K562 (cell line): ENCODE measurements around the gene SYNCRIP. TPM values are rescaled to one million over a fixed set of nuclear protein-coding genes. Genes with fewer than 3 reads are reported as not detected.
A peak's percentile ranks its signal among the peaks of the same experiment; 100 is the strongest.

Experiments
- BCOR ChIP-seq: fragments of 450-650 bp; IDR thresholded peaks from 2 replicates; pipeline ENCODE4 v1.6.1; 2016
- BRD9 ChIP-seq: fragments of 450-650 bp; IDR thresholded peaks from 2 replicates; pipeline ENCODE4 v1.6.1; 2018; ENCODE audit warnings: low read depth; ENCODE audit not compliant: partially characterized antibody
- DLX4 ChIP-seq: fragments of 250-450 bp; sonication (Bioruptor Pico); IDR thresholded peaks from 2 replicates; pipeline ENCODE4 v1.6.1; 2021; ENCODE audit warnings: mild to moderate bottlenecking
- MTA2 ChIP-seq: fragments of 450-650 bp; IDR thresholded peaks from 2 replicates; pipeline ENCODE4 v1.6.1; 2016; ENCODE audit warnings: low read depth
- NR4A1 ChIP-seq, 2 experiments: fragments of 250-450 bp in 1 of 2; fragments of 450-650 bp in 1 of 2; sonication (Bioruptor Pico) in 1 of 2; IDR thresholded peaks; 2 replicates each; pipeline versions ENCODE4 v1.4.0 to v1.6.1; 2016 to 2020; ENCODE audit warnings: mild to moderate bottlenecking in 2 of 2, missing compliant biosample characterization in 1 of 2, missing genetic modification characterization in 1 of 2, moderate library complexity in 1 of 2
- PKNOX1 ChIP-seq: fragments of 450-650 bp; IDR thresholded peaks from 2 replicates; pipeline ENCODE4 v1.6.1; 2016
- SAFB ChIP-seq: fragments of 200-400 bp; formaldehyde crosslinking; IDR thresholded peaks from 2 replicates; pipeline ENCODE4 v1.6.1; 2017; ENCODE audit warnings: low read depth, low read length, borderline replicate concordance
- SAP30 ChIP-seq: fragments of 200-600 bp; sonication (generic); IDR thresholded peaks from 2 replicates; pipeline ENCODE4 v1.6.1; 2012; ENCODE audit warnings: borderline replicate concordance, low read depth, mild to moderate bottlenecking, moderate library complexity, low read length, control low read depth, inconsistent platforms; ENCODE audit not compliant: insufficient read depth, poor library complexity, severe bottlenecking
- STAT5A ChIP-seq: IDR thresholded peaks from 2 replicates; pipeline ENCODE4 v1.6.1; 2012; ENCODE audit warnings: low read length, inconsistent platforms, borderline replicate concordance
- TBP ChIP-seq: optimal IDR thresholded peaks from 2 replicates; pipeline ENCODE3; 2011; ENCODE audit warnings: low read depth, low read length, improper control_type of control experiment
- WHSC1 ChIP-seq: IDR thresholded peaks from one replicate; pipeline ENCODE4 v1.6.1; 2012; ENCODE audit warnings: low read length, control low read depth, inconsistent platforms
- ZNF407 ChIP-seq: fragments of 450-650 bp; IDR thresholded peaks from 2 replicates; pipeline ENCODE4 v1.6.1; 2016; ENCODE audit warnings: low read depth
- ZNF518B ChIP-seq: fragments of 250-450 bp; sonication (Bioruptor Pico); IDR thresholded peaks from 2 replicates; pipeline ENCODE4 v1.5.0; 2021; ENCODE audit warnings: mild to moderate bottlenecking, moderate library complexity
- polyA plus RNA-seq, 8 experiments: library from polyadenylated mRNA; depleted of rRNA in 4 of 8; stranded (reverse) in 5 of 8; unstranded in 3 of 8; fragments of >200 nt; fragmentation: Nextera tagmentation in 2 of 8; fragmentation: Illumina TruSeq in 1 of 8; extraction: Ambion mirVana in 2 of 8; extraction: Trizol in 1 of 8; gene quantifications; 2 replicates each; pipeline versions ENCODE4 v1.2.1 to v1.2.3, GENCODE V29; 2011 to 2014; ENCODE audit warnings: inconsistent platforms in 1 of 8, missing spikeins in 1 of 8
- total RNA-seq, 7 experiments: library from RNA; depleted of rRNA in 6 of 7; stranded (reverse); fragments of >200 nt in 6 of 7; fragmentation: Illumina TruSeq in 2 of 7; extraction: Trizol in 2 of 7; gene quantifications; 2 replicates each; pipeline versions ENCODE4 v1.2.1 to v1.2.3, GENCODE V29; 2011 to 2021; ENCODE audit warnings: low replicate concordance in 1 of 7

SYNCRIP gene
- total and polyA plus RNA-seq, 9 of the 15 experiments (the other 6 are each of a cell fraction or from before 2014, with no cell fraction given), result 46.5 to 295 (median 140) TPM

- TF ChIP-seq ZNF407 (peak; percentile 75), SAFB (no peak; the same call in none of the 2 replicates), BRD9 (peak; percentile 96), MTA2 (peak; percentile 33; the same call in 1 of the 2 replicates), STAT5A (no peak; the same call in 1 of the 2 replicates), NR4A1 (CRISPR knock-in tag; IDR thresholded peaks at IDR 0.05) (no peak), NR4A1 (tag; IDR thresholded peaks at IDR 0.05) (no peak), SAP30 (no peak), PKNOX1 (peak; percentile 84), DLX4 (no peak), ZNF518B (CRISPR knock-in tag) (no peak), TBP (peak; percentile 60), BCOR (peak; percentile 68; the same call in 1 of the 2 replicates), WHSC1 (no peak)
Measured at GRCh38 chr6:85642774-85643536, at the start of gene SYNCRIP (continued).
